Measurements from ENCODE around the gene ZNF407.
A peak's percentile ranks its signal among the peaks of the same experiment; 100 is the strongest.

ZNF407 gene

GRCh38 chr18:74625157-74625556 is 27.5 kb downstream of the ZNF407 start:
- ChIA-PET POLR2A (no interaction called here), CTCF (no interaction called here)
- Histone ChIP-seq H3K4me3 (ENCODE audit: control insufficient read depth in 1 of 7, extremely low read depth in 1 of 7, insufficient read depth in 4 of 7, low read depth in 2 of 7, low read length in 6 of 7) (no peak overlapping the region), H3K27me3 (replicated peaks in 2 of 5; ENCODE audit: control insufficient read depth in 4 of 5, insufficient read depth in 5 of 5, low read length in 4 of 5) (no peaks in the 10 kb centered on the region), H3K36me3 (ENCODE audit: control insufficient read depth in 4 of 4, insufficient read depth in 4 of 4, low read length in 3 of 4) (no peaks in the 10 kb centered on the region), H3K4me1 (ENCODE audit: control extremely low read depth in 1 of 4, control insufficient read depth in 4 of 4, insufficient read depth in 4 of 4, low read length in 3 of 4) (peaks cover 0 to 15% (median 7%) of the 10 kb centered on the region in 4 experiments), H3K27ac (ENCODE audit: insufficient read depth in 1 of 2, low read depth in 1 of 2, low read length in 2 of 2, poor library complexity in 1 of 2, severe bottlenecking in 2 of 2) (no peak overlapping the region), H3K9me3 (ENCODE audit: control extremely low read depth in 1 of 5, control insufficient read depth in 4 of 5, insufficient read depth in 2 of 5, low read depth in 1 of 5, low read length in 4 of 5) (no peaks in the 10 kb centered on the region)
- WGBS (ENCODE audit: insufficient coverage), result 75% methylated on average over 2 of the region's 5 CpGs
- DNase-seq, result peak in 1 of 3 donors; percentile 15

DNA sequence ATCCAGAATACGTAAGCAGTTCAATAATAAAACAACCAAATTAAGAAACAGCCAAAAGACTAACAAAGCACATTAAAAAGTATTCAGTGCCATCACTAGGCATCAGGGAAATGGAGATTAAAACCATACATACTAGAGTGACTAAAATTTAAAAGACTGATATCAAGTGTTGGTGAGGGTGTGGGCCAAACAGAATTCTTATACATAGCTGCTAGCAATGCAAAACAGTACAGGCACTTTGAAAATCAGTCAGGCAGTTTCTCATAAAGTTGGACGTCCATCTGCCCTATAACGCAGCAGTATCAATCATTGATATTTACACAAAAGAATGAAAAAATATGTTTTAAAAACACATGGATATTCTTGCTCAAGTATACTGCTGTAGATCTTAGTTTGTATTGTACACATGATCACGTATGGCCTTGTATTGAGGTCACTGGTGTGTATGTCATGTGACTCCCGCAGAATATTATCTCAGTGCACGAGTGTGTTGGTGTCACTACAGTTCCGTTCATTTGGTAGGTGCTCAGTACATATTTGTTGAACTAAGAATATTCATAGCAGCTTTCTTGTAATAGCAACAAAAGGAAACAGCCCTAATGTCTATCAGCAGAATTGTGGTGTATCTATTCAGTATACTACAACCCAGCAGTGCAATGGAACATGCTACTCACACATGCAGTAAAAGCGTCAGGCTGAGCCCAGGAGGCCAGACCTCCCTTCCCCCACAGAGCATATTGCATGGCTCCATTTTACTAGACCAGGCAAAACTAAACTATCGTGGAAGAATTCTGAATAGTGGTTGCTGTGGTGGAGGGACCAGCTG is 28.6 kb downstream of the ZNF407 start:
- H3K36me3 ChIP-seq (ENCODE audit: control insufficient read depth in 4 of 4, insufficient read depth in 4 of 4, low read length in 3 of 4), result no peaks in the 10 kb centered on the region

GRCh38 chr18:74630804-74631203 is 33.1 kb downstream of the ZNF407 start:
- 97% methylated on average over 4 of the region's 6 CpGs for WGBS (ENCODE audit: insufficient coverage)
- Histone ChIP-seq H3K27me3 (replicated peaks in 2 of 5; ENCODE audit: control insufficient read depth in 4 of 5, insufficient read depth in 5 of 5, low read length in 4 of 5) (no peaks in the 10 kb centered on the region), H3K27ac (ENCODE audit: insufficient read depth in 1 of 2, low read depth in 1 of 2, low read length in 2 of 2, poor library complexity in 1 of 2, severe bottlenecking in 2 of 2) (no peak overlapping the region), H3K4me3 (ENCODE audit: control insufficient read depth in 1 of 7, extremely low read depth in 1 of 7, insufficient read depth in 4 of 7, low read depth in 2 of 7, low read length in 6 of 7) (no peak overlapping the region), H3K9me3 (ENCODE audit: control extremely low read depth in 1 of 5, control insufficient read depth in 4 of 5, insufficient read depth in 2 of 5, low read depth in 1 of 5, low read length in 4 of 5) (no peaks in the 10 kb centered on the region), H3K36me3 (ENCODE audit: control insufficient read depth in 4 of 4, insufficient read depth in 4 of 4, low read length in 3 of 4) (peaks cover 0 to 10% (median 3%) of the 10 kb centered on the region in 4 experiments), H3K4me1 (ENCODE audit: control extremely low read depth in 1 of 4, control insufficient read depth in 4 of 4, insufficient read depth in 4 of 4, low read length in 3 of 4) (peaks cover 16 to 30% (median 24%) of the 10 kb centered on the region in 4 experiments)
- CTCF ChIA-PET, result no interaction called here
- POLR2A ChIA-PET, result no interaction called here
- DNase-seq, result no peak

More for the DNA sequence above, 28.6 kb downstream of the ZNF407 start:
- no peaks in the 10 kb centered on the region for H3K27me3 ChIP-seq (replicated peaks in 2 of 5; ENCODE audit: control insufficient read depth in 4 of 5, insufficient read depth in 5 of 5, low read length in 4 of 5)
- DNase-seq, result no peak
- no peak overlapping the region for H3K27ac ChIP-seq (ENCODE audit: insufficient read depth in 1 of 2, low read depth in 1 of 2, low read length in 2 of 2, poor library complexity in 1 of 2, severe bottlenecking in 2 of 2)
- no peaks in the 10 kb centered on the region for H3K9me3 ChIP-seq (ENCODE audit: control extremely low read depth in 1 of 5, control insufficient read depth in 4 of 5, insufficient read depth in 2 of 5, low read depth in 1 of 5, low read length in 4 of 5)
- H3K4me1 ChIP-seq (ENCODE audit: control extremely low read depth in 1 of 4, control insufficient read depth in 4 of 4, insufficient read depth in 4 of 4, low read length in 3 of 4), result peaks cover 5 to 19% (median 13%) of the 10 kb centered on the region in 4 experiments
- CTCF ChIA-PET, result interaction anchor here (2.5 kb wide), 1 partner anchor 11 kb away, joined by 6 read pairs; no protein-coding TSS in a partner anchor
- POLR2A ChIA-PET, result no interaction called here
- H3K4me3 ChIP-seq (ENCODE audit: control insufficient read depth in 1 of 7, extremely low read depth in 1 of 7, insufficient read depth in 4 of 7, low read depth in 2 of 7, low read length in 6 of 7), result no peak overlapping the region
- WGBS (ENCODE audit: insufficient coverage), result 82% methylated on average over 4 of the region's 9 CpGs

- POLR2A ChIA-PET, result no interaction called here
- peak overlapping the region in 4 of 7 experiments; percentile 8 to 46 (median 36) for H3K4me3 ChIP-seq (ENCODE audit: control insufficient read depth in 1 of 7, extremely low read depth in 1 of 7, insufficient read depth in 4 of 7, low read depth in 2 of 7, low read length in 6 of 7)
- CTCF ChIA-PET, result no interaction called here
- WGBS (ENCODE audit: insufficient coverage), result 71% methylated on average over 1 of the region's 2 CpGs
- H3K27ac ChIP-seq (ENCODE audit: insufficient read depth in 1 of 2, low read depth in 1 of 2, low read length in 2 of 2, poor library complexity in 1 of 2, severe bottlenecking in 2 of 2), result no peak overlapping the region
- H3K36me3 ChIP-seq (ENCODE audit: control insufficient read depth in 4 of 4, insufficient read depth in 4 of 4, low read length in 3 of 4), result peaks cover 0 to 10% (median 3%) of the 10 kb centered on the region in 4 experiments
- H3K27me3 ChIP-seq (replicated peaks in 2 of 5; ENCODE audit: control insufficient read depth in 4 of 5, insufficient read depth in 5 of 5, low read length in 4 of 5), result no peaks in the 10 kb centered on the region
- H3K4me1 ChIP-seq (ENCODE audit: control extremely low read depth in 1 of 4, control insufficient read depth in 4 of 4, insufficient read depth in 4 of 4, low read length in 3 of 4), result peaks cover 16 to 30% (median 24%) of the 10 kb centered on the region in 4 experiments
- no peak for DNase-seq
- H3K9me3 ChIP-seq (ENCODE audit: control extremely low read depth in 1 of 5, control insufficient read depth in 4 of 5, insufficient read depth in 2 of 5, low read depth in 1 of 5, low read length in 4 of 5), result no peaks in the 10 kb centered on the region
Observed at GRCh38 chr18:74631212-74631611, 33.5 kb downstream of the ZNF407 start.

DNA sequence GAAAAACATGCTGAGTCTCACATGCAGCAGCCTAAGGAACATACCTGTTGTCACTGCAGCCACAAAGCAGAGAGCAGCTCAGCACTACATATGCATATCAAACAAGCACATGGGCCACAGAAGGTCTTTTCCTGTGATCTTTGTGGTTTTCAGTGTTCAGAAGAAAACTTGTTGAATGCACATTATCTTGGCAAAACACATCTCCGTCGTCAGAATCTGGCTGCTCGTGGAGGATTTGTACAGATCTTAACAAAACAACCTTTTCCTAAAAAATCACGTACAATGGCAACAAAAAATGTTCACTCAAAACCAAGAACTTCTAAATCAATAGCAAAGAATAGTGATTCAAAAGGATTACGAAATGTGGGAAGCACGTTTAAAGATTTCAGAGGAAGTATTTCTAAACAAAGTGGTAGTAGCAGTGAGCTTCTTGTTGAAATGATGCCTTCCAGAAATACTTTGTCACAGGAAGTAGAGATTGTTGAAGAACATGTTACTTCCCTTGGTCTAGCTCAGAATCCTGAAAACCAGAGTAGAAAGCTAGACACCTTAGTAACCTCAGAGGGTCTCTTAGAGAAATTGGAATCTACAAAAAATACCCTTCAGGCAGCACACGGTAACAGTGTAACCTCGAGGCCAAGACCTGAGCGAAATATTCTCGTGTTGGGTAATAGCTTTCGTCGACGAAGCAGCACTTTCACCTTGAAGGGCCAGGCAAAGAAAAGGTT is 34.1 kb downstream of the ZNF407 start:
- ChIA-PET POLR2A (no interaction called here), CTCF (interaction anchor here (1.0 kb wide), 1 partner anchor 12 kb away, joined by 3 read pairs; no protein-coding TSS in a partner anchor)
- DNase-seq, result peak; percentile 34 to 80 (median 66)
- Histone ChIP-seq H3K27ac (ENCODE audit: insufficient read depth in 1 of 2, low read depth in 1 of 2, low read length in 2 of 2, poor library complexity in 1 of 2, severe bottlenecking in 2 of 2) (no peak overlapping the region), H3K4me1 (ENCODE audit: control extremely low read depth in 1 of 4, control insufficient read depth in 4 of 4, insufficient read depth in 4 of 4, low read length in 3 of 4) (peaks cover 16 to 30% (median 24%) of the 10 kb centered on the region in 4 experiments), H3K4me3 (ENCODE audit: control insufficient read depth in 1 of 7, extremely low read depth in 1 of 7, insufficient read depth in 4 of 7, low read depth in 2 of 7, low read length in 6 of 7) (peak overlapping the region in 5 of 7 experiments; percentile 8 to 54 (median 46)), H3K27me3 (replicated peaks in 2 of 5; ENCODE audit: control insufficient read depth in 4 of 5, insufficient read depth in 5 of 5, low read length in 4 of 5) (no peaks in the 10 kb centered on the region), H3K36me3 (ENCODE audit: control insufficient read depth in 4 of 4, insufficient read depth in 4 of 4, low read length in 3 of 4) (peaks cover 0 to 10% (median 3%) of the 10 kb centered on the region in 4 experiments), H3K9me3 (ENCODE audit: control extremely low read depth in 1 of 5, control insufficient read depth in 4 of 5, insufficient read depth in 2 of 5, low read depth in 1 of 5, low read length in 4 of 5) (no peaks in the 10 kb centered on the region)
- WGBS (ENCODE audit: insufficient coverage), result 77% methylated on average over 8 of the region's 13 CpGs

DNA sequence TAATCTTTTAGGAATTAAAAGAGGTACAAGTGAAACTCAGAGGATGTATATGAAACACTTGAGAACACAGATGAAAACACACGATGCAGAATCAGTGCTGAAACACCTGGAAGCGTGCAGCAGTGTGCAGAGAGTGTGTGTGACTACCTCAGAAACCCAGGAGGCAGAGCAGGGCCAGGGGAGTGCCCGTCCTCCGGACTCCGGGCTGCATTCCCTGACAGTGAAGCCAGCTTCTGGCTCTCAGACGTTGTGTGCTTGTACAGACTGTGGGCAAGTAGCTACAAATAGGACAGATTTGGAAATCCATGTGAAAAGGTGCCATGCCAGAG is 34.6 kb downstream of the ZNF407 start:
- Histone ChIP-seq H3K4me3 (ENCODE audit: control insufficient read depth in 1 of 7, extremely low read depth in 1 of 7, insufficient read depth in 4 of 7, low read depth in 2 of 7, low read length in 6 of 7) (peak overlapping the region in 1 of 7 experiments; percentile 46), H3K9me3 (ENCODE audit: control extremely low read depth in 1 of 5, control insufficient read depth in 4 of 5, insufficient read depth in 2 of 5, low read depth in 1 of 5, low read length in 4 of 5) (no peaks in the 10 kb centered on the region), H3K27ac (ENCODE audit: insufficient read depth in 1 of 2, low read depth in 1 of 2, low read length in 2 of 2, poor library complexity in 1 of 2, severe bottlenecking in 2 of 2) (no peak overlapping the region), H3K36me3 (ENCODE audit: control insufficient read depth in 4 of 4, insufficient read depth in 4 of 4, low read length in 3 of 4) (peaks cover 0 to 10% (median 3%) of the 10 kb centered on the region in 4 experiments), H3K4me1 (ENCODE audit: control extremely low read depth in 1 of 4, control insufficient read depth in 4 of 4, insufficient read depth in 4 of 4, low read length in 3 of 4) (peaks cover 17 to 33% (median 24%) of the 10 kb centered on the region in 4 experiments), H3K27me3 (replicated peaks in 2 of 5; ENCODE audit: control insufficient read depth in 4 of 5, insufficient read depth in 5 of 5, low read length in 4 of 5) (no peaks in the 10 kb centered on the region)
- WGBS (ENCODE audit: insufficient coverage), result 92% methylated on average over 6 of the region's 6 CpGs
- POLR2A ChIA-PET, result no interaction called here
- CTCF ChIA-PET, result interaction anchor here (1.0 kb wide), 1 partner anchor 12 kb away, joined by 3 read pairs; no protein-coding TSS in a partner anchor
- DNase-seq, result no peak

DNA sequence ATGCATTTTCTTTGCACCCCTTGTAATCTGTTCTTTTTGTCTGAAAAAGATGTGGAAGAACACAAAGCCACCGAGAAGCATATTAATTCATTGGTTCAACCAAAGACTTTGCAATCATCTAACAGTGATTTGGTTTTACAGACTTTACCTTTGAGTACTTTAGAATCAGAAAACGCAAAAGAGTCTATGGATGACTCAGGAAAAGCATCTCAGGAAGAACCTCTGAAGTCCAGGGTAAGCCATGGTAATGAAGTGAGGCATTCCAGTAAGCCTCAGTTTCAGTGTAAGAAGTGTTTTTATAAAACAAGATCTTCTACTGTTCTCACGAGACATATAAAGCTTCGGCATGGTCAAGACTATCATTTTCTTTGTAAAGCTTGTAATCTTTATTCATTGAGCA is 35.2 kb downstream of the ZNF407 start:
- POLR2A ChIA-PET, result no interaction called here
- Histone ChIP-seq H3K9me3 (ENCODE audit: control extremely low read depth in 1 of 5, control insufficient read depth in 4 of 5, insufficient read depth in 2 of 5, low read depth in 1 of 5, low read length in 4 of 5) (no peaks in the 10 kb centered on the region), H3K4me3 (ENCODE audit: control insufficient read depth in 1 of 7, extremely low read depth in 1 of 7, insufficient read depth in 4 of 7, low read depth in 2 of 7, low read length in 6 of 7) (no peak overlapping the region), H3K27ac (ENCODE audit: insufficient read depth in 1 of 2, low read depth in 1 of 2, low read length in 2 of 2, poor library complexity in 1 of 2, severe bottlenecking in 2 of 2) (no peak overlapping the region), H3K4me1 (ENCODE audit: control extremely low read depth in 1 of 4, control insufficient read depth in 4 of 4, insufficient read depth in 4 of 4, low read length in 3 of 4) (peaks cover 17 to 39% (median 24%) of the 10 kb centered on the region in 4 experiments), H3K36me3 (ENCODE audit: control insufficient read depth in 4 of 4, insufficient read depth in 4 of 4, low read length in 3 of 4) (peaks cover 0 to 10% (median 3%) of the 10 kb centered on the region in 4 experiments), H3K27me3 (replicated peaks in 2 of 5; ENCODE audit: control insufficient read depth in 4 of 5, insufficient read depth in 5 of 5, low read length in 4 of 5) (no peaks in the 10 kb centered on the region)
- no peak for DNase-seq
- WGBS (ENCODE audit: insufficient coverage), result 100% methylated on average over 3 of the region's 4 CpGs
- CTCF ChIA-PET, result interaction anchor here (1.9 kb wide), 1 partner anchor 17 kb away, joined by 5 read pairs; no protein-coding TSS in a partner anchor
